Smooth muscle cell (in vitro differentiated cells): ENCODE results near the gene GPHB5. TPM values are rescaled to one million over a fixed set of nuclear protein-coding genes. Genes with fewer than 3 reads are reported as not detected.

ENCODE experiments used
- DNase-seq: peaks from one replicate; lab custom pipeline; 2025; ENCODE audit not compliant: unreplicated experiment; lab: John Stamatoyannopoulos, UW
- H2AFZ ChIP-seq: fragments of 200-600 bp; sonication (generic); 2 replicates; pipeline ENCODE4 v1.6.0; 2016; ENCODE audit warnings: antibody characterized with exemption, low read depth, mild to moderate bottlenecking
- H3F3A ChIP-seq: fragments of 200-600 bp; sonication (generic); 2 replicates; pipeline ENCODE4 v1.6.0; 2017; ENCODE audit warnings: antibody characterized with exemption, low read depth
- H3K27ac ChIP-seq: fragments of 200-600 bp; sonication (generic); 2 replicates; pipeline ENCODE4 v1.5.1; 2016; ENCODE audit warnings: low read depth, mild to moderate bottlenecking
- H3K27me3 ChIP-seq: fragments of 200-600 bp; sonication (generic); 2 replicates; pipeline ENCODE4 v1.6.1; 2016; ENCODE audit warnings: low read depth, mild to moderate bottlenecking
- H3K36me3 ChIP-seq: fragments of 200-600 bp; sonication (generic); 2 replicates; pipeline ENCODE4 v1.5.1; 2016; ENCODE audit warnings: low read depth
- H3K4me1 ChIP-seq: fragments of 200-600 bp; sonication (generic); 2 replicates; pipeline ENCODE4 v1.5.1; 2016; ENCODE audit warnings: low read depth
- H3K4me2 ChIP-seq: fragments of 200-600 bp; sonication (generic); 2 replicates; pipeline ENCODE4 v1.6.0; 2016; ENCODE audit warnings: mild to moderate bottlenecking
- H3K4me3 ChIP-seq: fragments of 200-600 bp; sonication (generic); 2 replicates; pipeline ENCODE4 v1.5.1; 2016; ENCODE audit warnings: mild to moderate bottlenecking
- H3K79me2 ChIP-seq: fragments of 200-600 bp; sonication (generic); 2 replicates; pipeline ENCODE4 v1.6.0; 2016; ENCODE audit warnings: low read depth, mild to moderate bottlenecking
- H3K9ac ChIP-seq: fragments of 200-600 bp; sonication (generic); 2 replicates; pipeline ENCODE4 v1.6.0; 2016; ENCODE audit warnings: low read depth
- H3K9me3 ChIP-seq: fragments of 200-600 bp; sonication (generic); replicated peaks from 2 replicates; pipeline ENCODE4 v1.5.1; 2016; ENCODE audit warnings: low read depth
- H4K20me1 ChIP-seq: fragments of 200-600 bp; sonication (generic); 2 replicates; pipeline ENCODE4 v1.6.0; 2016; ENCODE audit warnings: low read depth
- CTCF ChIP-seq: fragments of 200-600 bp; sonication (generic); IDR thresholded peaks from 2 replicates; pipeline ENCODE4 v1.5.1; 2017; ENCODE audit warnings: borderline replicate concordance, mild to moderate bottlenecking, antibody characterized with exemption; ENCODE audit not compliant: insufficient read depth, poor library complexity, severe bottlenecking
- WGBS: methylation state at CpG from one replicate; pipeline ENCODE4 v1.1.7; 2016; ENCODE audit warnings: low lambda C conversion rate; 5-methylcytosine and 5-hydroxymethylcytosine counted together
- polyA plus RNA-seq: library from polyadenylated mRNA; unstranded; fragments of >200 nt; fragmentation: Nextera tagmentation; extraction: Ambion mirVana; gene quantifications from 2 replicates; pipeline ENCODE4 v1.2.1, GENCODE V29; 2016
- total RNA-seq: library from RNA; depleted of rRNA; stranded (reverse); fragments of >200 nt; gene quantifications from 2 replicates; pipeline ENCODE4 v1.2.3, GENCODE V29; 2014

GPHB5 gene
- total and polyA plus RNA-seq, 2 experiments from 2014 or later, result not detected

- no peak for DNase-seq
- TF ChIP-seq CTCF, result no peak
- peaks cover 12% of the 10 kb centered on the region for H3K4me1 ChIP-seq
- H3K79me2 ChIP-seq, result no peaks in the 10 kb centered on the region
- no peaks in the 10 kb centered on the region for H4K20me1 ChIP-seq
- no peak overlapping the region for H3K27ac ChIP-seq
- no peaks in the 10 kb centered on the region for H3K9me3 ChIP-seq
- no peak overlapping the region for H3K4me2 ChIP-seq
- no peaks in the 10 kb centered on the region for H3F3A ChIP-seq
- no peaks in the 10 kb centered on the region for H3K36me3 ChIP-seq
- no peak overlapping the region for H3K9ac ChIP-seq
- 85% methylated on average over 7 of the region's 7 CpGs for WGBS
- no peak overlapping the region for H2AFZ ChIP-seq
- no peaks in the 10 kb centered on the region for H3K27me3 ChIP-seq
- no peak overlapping the region for H3K4me3 ChIP-seq
Measured at GRCh38 chr14:63342371-63342770, 23.6 kb upstream of the GPHB5 start.

- Histone ChIP-seq H3K4me1 (no peaks in the 10 kb centered on the region), H3K9ac (no peak overlapping the region), H3K27ac (no peak overlapping the region), H3K36me3 (no peaks in the 10 kb centered on the region), H3K79me2 (no peaks in the 10 kb centered on the region), H2AFZ (no peak overlapping the region), H4K20me1 (no peaks in the 10 kb centered on the region), H3K4me3 (no peak overlapping the region), H3K9me3 (no peaks in the 10 kb centered on the region), H3K4me2 (no peak overlapping the region), H3F3A (no peaks in the 10 kb centered on the region), H3K27me3 (no peaks in the 10 kb centered on the region)
- no peak for TF ChIP-seq CTCF
- 61% methylated on average over 6 of the region's 6 CpGs for WGBS
- no peak for DNase-seq
Measured at GRCh38 chr14:63328787-63329737, 10.3 kb upstream of the GPHB5 start.

GRCh38 chr14:63326840-63327239, 8.1 kb upstream of the GPHB5 start:
- no peaks in the 10 kb centered on the region for H3K4me1 ChIP-seq
- H3K27me3 ChIP-seq, result no peaks in the 10 kb centered on the region
- no peaks in the 10 kb centered on the region for H3K36me3 ChIP-seq
- TF ChIP-seq CTCF, result no peak
- H3K4me2 ChIP-seq, result no peak overlapping the region
- no peak overlapping the region for H3K9ac ChIP-seq
- H3K27ac ChIP-seq, result no peak overlapping the region
- 93% methylated on average over 5 of the region's 5 CpGs for WGBS
- no peaks in the 10 kb centered on the region for H3K9me3 ChIP-seq
- H4K20me1 ChIP-seq, result no peaks in the 10 kb centered on the region
- H2AFZ ChIP-seq, result no peak overlapping the region
- no peaks in the 10 kb centered on the region for H3K79me2 ChIP-seq
- H3K4me3 ChIP-seq, result no peak overlapping the region
- no peaks in the 10 kb centered on the region for H3F3A ChIP-seq
- no peak for DNase-seq
